Adrenal gland (tissue), 12 donors: Measurements from ENCODE around the gene ZSCAN18. TPM values are rescaled to one million over a fixed set of nuclear protein-coding genes. Genes with fewer than 3 reads are reported as not detected.

ENCODE experiments used
- DNase-seq, 7 donors: peaks; one replicate each; pipeline ENCODE4 v3.0.0-alpha.2; 2019 to 2020
- H3K27ac ChIP-seq, 5 donors: fragments of 200-600 bp; sonication (generic) in 4 of 5; 1 replicate in 3 of 5; 2 replicates in 2 of 5; pipeline versions ENCODE4 v1.5.1 to v1.8.0; 2016 to 2020; ENCODE audit warnings: mild to moderate bottlenecking in 1 of 5
- H3K27me3 ChIP-seq: fragments of 200-600 bp; 2 replicates; pipeline ENCODE4 v1.8.0; 2021
- H3K36me3 ChIP-seq, 2 donors: fragments of 200-600 bp; replicated peaks in 1 of 2; 1 replicate in 1 of 2; 2 replicates in 1 of 2; pipeline versions ENCODE4 v1.5.1 to v1.8.0; 2018 to 2022
- H3K4me1 ChIP-seq, 2 donors: fragments of 200-600 bp; replicated peaks in 1 of 2; 1 replicate in 1 of 2; 2 replicates in 1 of 2; pipeline versions ENCODE4 v1.5.1 to v1.8.0; 2018 to 2021
- H3K4me3 ChIP-seq, 4 donors: fragments of 200-600 bp; sonication (generic) in 3 of 4; one replicate each; pipeline ENCODE4 v1.5.1; 2016 to 2018
- H3K9me3 ChIP-seq, 3 donors: fragments of 200-600 bp; sonication (generic) in 1 of 3; replicated peaks in 1 of 3; 1 replicate in 2 of 3; 2 replicates in 1 of 3; pipeline versions ENCODE4 v1.5.1 to v1.8.0; 2016 to 2021
- CTCF ChIP-seq, 6 experiments: fragments of 450-650 bp in 4 of 6; fragments of 200-600 bp in 2 of 6; sonication (generic) in 1 of 6; IDR thresholded peaks; 1 replicate in 5 of 6; 2 replicates in 1 of 6; pipeline versions ENCODE4 v1.5.1 to v1.8.0; 2016 to 2021; ENCODE audit warnings: antibody characterized with exemption in 6 of 6, mild to moderate bottlenecking in 2 of 6, moderate library complexity in 1 of 6
- POLR2A ChIP-seq, 2 donors: fragments of 450-650 bp; IDR thresholded peaks; one replicate each; pipeline ENCODE4 v1.6.1; 2017; ENCODE audit warnings: antibody characterized with exemption in 2 of 2, mild to moderate bottlenecking in 2 of 2, moderate library complexity in 1 of 2
- WGBS, 4 donors: extraction: QIAGEN DNeasy Blood & Tissue Kit in 2 of 4; methylation state at CpG; one replicate each; pipeline versions ENCODE4 v1.1.5 to v1.1.7; 2013 to 2017; 5-methylcytosine and 5-hydroxymethylcytosine counted together
- intact Hi-C, 2 donors: fragments of 100-400 bp; cut with DNase I; formaldehyde crosslinking; loops; one replicate each; pipeline versions ENCODE4 v1.14.1 to v1.15.0; 2022 to 2023
- polyA plus RNA-seq, 3 donors: library from polyadenylated mRNA; stranded (reverse); fragments of 200-250 nt in 2 of 3; fragments of 350-450 nt in 1 of 3; fragmentation: Illumina TruSeq in 1 of 3; extraction: RNeasy Lipid Tissue Mini Kit (QIAGEN cat#74804) in 1 of 3; gene quantifications; one replicate each; pipeline ENCODE4 v1.2.3, GENCODE V29; 2013 to 2014
- total RNA-seq, 9 donors: library from RNA; depleted of rRNA in 4 of 9; stranded (reverse); fragments of >200 nt in 4 of 9; fragments of 120-200 nt in 1 of 9; fragmentation: NEBNext Ultra II Directional in 1 of 9; extraction: Animal tissue kit (Norgen Biotek cat#: 25700) in 1 of 9; gene quantifications; one replicate each; pipeline versions ENCODE4 v1.1.0 to v1.2.4, GENCODE V29; 2013 to 2023
- donor health status: healthy with polysubstance abuse.
- donor health status: Bipolar disorder and iron deficiency.
- donor health status: DM: yes; HTN: yes; CAD: no.
- donor health status: DM: no; HTN: no; CAD: no.
- donor health status: DM: no; HTN: no; CAD: no.
- donor health status: DM: yes; HTN: yes; CAD: no.

ZSCAN18 gene
- total and polyA plus RNA-seq, 12 donors: 18.7 to 81.2 (median 62.2) TPM

- Histone ChIP-seq H3K27ac (peak within 1 kb of the TSS in 4 of 5 donors; percentile 64 to 95 (median 76)), H3K9me3 (peaks cover 0 to 7% (median 0%) of the 10 kb centered on the region in 3 donors), H3K27me3 (no peaks in the 10 kb centered on the region), H3K4me3 (peak within 1 kb of the TSS in 3 of 4 donors; percentile 30 to 64 (median 51)), H3K4me1 (no peaks in the 10 kb centered on the region), H3K36me3 (no peaks in the 10 kb centered on the region)
- 1 to 4% (median 2%) methylated on average over 4 to 62 of the region's 62 CpGs for WGBS, 4 donors
- TF ChIP-seq POLR2A (IDR thresholded peaks at IDR 0.05) (peak in 1 of 2 donors; percentile 37), CTCF (IDR thresholded peaks at IDR 0.05) (no peak)
- DNase-seq: peak; percentile 74 to 92 (median 83)
- intact Hi-C loops: no loop called here
Measured at GRCh38 chr19:58059003-58059670, 38.9 kb downstream of the ZSCAN18 start, which contains the start of gene ZNF135. ZNF135 (plus strand) TSS chr19:58059282; CDS start chr19:58060003, 721 bp downstream.

GRCh38 chr19:58058467-58058866, 39.6 kb downstream of the ZSCAN18 start:
- DNase-seq: no peak
- H3K27ac ChIP-seq: peak overlapping the region in 2 of 5 donors; percentile 85 to 95
- WGBS, 4 donors: 86 to 88% (median 87%) methylated on average over 13 of the region's 13 CpGs
- no peaks in the 10 kb centered on the region for H3K36me3 ChIP-seq
- H3K27me3 ChIP-seq: no peaks in the 10 kb centered on the region
- H3K4me3 ChIP-seq: peak overlapping the region in 2 of 4 donors; percentile 51 to 64
- H3K4me1 ChIP-seq: no peaks in the 10 kb centered on the region
- H3K9me3 ChIP-seq: peaks cover 0 to 4% (median 0%) of the 10 kb centered on the region in 3 donors
- intact Hi-C loops: no loop called here
- TF ChIP-seq CTCF (IDR thresholded peaks at IDR 0.05) (no peak), POLR2A (IDR thresholded peaks at IDR 0.05) (no peak)

- no peak for DNase-seq
- H3K36me3 ChIP-seq: no peaks in the 10 kb centered on the region
- H3K27ac ChIP-seq: no peak overlapping the region
- H3K4me3 ChIP-seq: no peak overlapping the region
- intact Hi-C loops: no loop called here
- 81 to 89% (median 86%) methylated on average over 8 of the region's 8 CpGs for WGBS, 4 donors
- no peak for TF ChIP-seq CTCF (IDR thresholded peaks at IDR 0.05)
- TF ChIP-seq POLR2A (IDR thresholded peaks at IDR 0.05): no peak
- no peaks in the 10 kb centered on the region for H3K4me1 ChIP-seq
- no peaks in the 10 kb centered on the region for H3K27me3 ChIP-seq
- no peaks in the 10 kb centered on the region for H3K9me3 ChIP-seq
Measured at GRCh38 chr19:58056861-58057260, 41.2 kb downstream of the ZSCAN18 start.

- Histone ChIP-seq H3K27me3 (no peaks in the 10 kb centered on the region), H3K27ac (no peak overlapping the region), H3K36me3 (no peaks in the 10 kb centered on the region), H3K4me3 (no peak overlapping the region), H3K4me1 (no peaks in the 10 kb centered on the region), H3K9me3 (no peaks in the 10 kb centered on the region)
- no peak for TF ChIP-seq CTCF (IDR thresholded peaks at IDR 0.05)
- TF ChIP-seq POLR2A (IDR thresholded peaks at IDR 0.05): no peak
- 80 to 100% (median 92%) methylated on average over 1 to 8 of the region's 8 CpGs for WGBS, 4 donors
- intact Hi-C loops: no loop called here
- no peak for DNase-seq
Measured at GRCh38 chr19:58056261-58056660, 41.8 kb downstream of the ZSCAN18 start.
